HG02623 (cell line): ENCODE measurements around the gene RAB17.

Experiments used
- ATAC-seq: cut with Tn5 transposase; IDR thresholded peaks from one replicate; pipeline ENCODE4 v1.9.1; 2021; ENCODE audit warnings: moderate library complexity; ENCODE audit not compliant: unreplicated experiment

Gene RAB17, protein sequence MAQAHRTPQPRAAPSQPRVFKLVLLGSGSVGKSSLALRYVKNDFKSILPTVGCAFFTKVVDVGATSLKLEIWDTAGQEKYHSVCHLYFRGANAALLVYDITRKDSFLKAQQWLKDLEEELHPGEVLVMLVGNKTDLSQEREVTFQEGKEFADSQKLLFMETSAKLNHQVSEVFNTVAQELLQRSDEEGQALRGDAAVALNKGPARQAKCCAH

DNA sequence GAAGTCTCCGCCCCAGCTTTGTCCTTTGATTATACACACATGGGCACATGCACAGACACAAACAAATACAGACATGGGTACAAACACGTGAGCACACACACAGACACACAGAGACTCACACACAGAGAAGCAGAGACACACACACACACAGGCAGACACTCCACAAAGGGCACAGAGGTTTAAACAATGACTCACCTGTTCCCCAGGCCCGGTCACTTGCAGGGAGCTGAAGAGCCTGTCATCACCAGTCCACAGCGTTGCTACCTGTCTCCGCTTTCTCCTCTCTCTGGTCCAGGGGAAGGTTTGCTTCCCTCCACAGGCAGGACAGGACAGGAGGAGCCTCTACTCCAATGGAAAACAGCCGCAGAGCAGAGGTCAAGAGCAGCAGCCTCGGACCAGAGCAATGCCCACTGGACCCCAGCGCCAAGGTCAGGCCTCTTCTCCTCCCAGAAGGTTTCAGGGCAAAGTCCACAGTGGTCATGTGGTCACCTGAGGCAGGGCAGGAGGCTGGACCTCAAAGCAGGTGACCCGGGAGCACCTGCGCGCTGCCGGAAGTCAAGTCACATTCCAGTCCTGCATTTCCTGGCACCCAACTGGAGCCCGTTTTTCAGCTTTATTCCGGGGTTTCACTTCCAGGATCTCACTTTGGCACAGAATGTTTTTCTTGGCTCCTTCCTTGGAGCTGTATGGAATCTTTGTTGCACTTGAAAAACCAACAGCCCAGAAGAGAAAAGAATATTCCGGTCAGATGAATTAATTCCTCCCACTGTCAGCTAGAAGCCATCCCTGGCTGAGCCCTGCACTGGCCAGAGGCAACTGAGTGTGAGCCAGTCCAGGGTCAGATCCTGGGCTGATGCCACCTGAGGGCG is at the start of gene RAB17:
TSS of gene RAB17 (minus strand) at position 463 of the 869 bp plus-strand sequence. CDS start 4,580 bp downstream, outside the sequence.
- no peak for ATAC-seq

GRCh38 chr2:237639836-237640220 is 49.3 kb upstream of the RAB17 start:
- no peak for ATAC-seq

- no peak for ATAC-seq
These were observed 48.7 kb upstream of the RAB17 start for GRCh38 chr2:237639052-237639835.

DNA sequence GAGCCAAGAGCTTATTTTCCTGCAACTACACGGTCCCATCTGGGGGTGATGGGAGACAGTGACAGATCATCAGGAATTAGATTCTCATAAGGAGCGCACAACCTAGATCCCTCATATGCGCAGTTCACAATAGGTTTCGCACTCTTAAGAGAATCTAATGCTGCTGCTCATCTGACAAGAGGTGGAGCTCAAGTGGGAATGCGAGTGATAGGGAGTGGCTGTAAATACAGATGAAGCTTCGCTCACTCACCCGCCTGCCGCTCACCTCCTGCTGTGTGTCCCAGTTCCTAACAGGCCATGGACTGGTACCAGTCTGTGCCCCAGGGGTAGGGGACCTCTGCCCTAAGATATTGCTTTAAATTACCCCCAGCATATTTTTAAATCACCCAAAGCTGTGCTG is 47.6 kb upstream of the RAB17 start:
- no peak for ATAC-seq

DNA sequence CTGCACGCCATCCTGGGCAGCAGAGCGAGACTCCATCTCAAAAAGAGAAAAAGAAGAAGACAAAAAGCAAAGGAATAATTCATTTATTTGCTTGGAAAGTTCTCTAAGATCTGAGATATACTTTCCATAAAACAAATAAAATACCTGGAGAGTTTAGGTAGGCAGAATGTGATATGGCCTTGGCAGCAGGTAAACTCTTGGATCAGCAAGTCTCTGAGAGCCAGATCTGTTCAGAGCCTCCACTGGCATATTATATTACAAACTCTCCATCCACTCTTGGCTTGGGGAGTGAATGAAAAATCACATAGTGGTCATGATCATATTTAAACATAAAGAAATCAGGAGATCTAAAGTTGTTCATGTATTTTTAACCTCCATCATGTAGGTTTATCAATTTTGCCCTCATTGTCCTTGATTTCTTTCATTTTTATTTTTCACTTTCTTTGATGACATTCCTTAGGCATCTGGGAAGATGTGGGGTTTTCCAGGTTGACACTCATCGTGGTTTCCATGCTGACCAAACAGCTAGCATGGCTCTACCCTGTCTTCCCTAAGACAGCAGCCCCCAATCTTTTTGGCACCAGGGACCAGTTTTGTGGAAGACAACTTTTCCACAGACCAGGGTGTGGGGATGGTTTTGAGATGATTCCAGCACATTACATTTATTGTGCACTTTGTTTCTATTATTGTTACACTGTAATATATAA is 47.0 kb upstream of the RAB17 start:
- ATAC-seq, result no peak

DNA sequence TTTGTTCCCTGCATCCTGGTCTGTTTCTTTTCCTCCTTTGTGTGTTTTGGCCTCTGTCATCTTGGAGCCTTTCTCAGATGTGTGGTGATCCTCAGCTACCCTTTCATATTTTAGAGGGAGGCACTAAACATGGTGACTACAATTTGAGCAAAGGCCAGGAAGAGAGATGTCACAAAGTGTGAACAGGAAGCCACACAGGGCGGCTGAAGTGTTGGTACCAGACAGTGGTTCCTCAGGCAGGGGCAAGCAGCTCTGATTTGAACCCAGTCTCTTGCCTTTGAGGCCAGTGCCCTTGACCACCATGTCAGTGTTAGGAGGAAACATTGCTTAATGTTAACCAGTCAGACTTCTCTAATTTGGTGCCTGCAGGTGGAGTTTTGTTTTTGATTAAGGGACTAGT is 46.0 kb upstream of the RAB17 start:
- no peak for ATAC-seq

DNA sequence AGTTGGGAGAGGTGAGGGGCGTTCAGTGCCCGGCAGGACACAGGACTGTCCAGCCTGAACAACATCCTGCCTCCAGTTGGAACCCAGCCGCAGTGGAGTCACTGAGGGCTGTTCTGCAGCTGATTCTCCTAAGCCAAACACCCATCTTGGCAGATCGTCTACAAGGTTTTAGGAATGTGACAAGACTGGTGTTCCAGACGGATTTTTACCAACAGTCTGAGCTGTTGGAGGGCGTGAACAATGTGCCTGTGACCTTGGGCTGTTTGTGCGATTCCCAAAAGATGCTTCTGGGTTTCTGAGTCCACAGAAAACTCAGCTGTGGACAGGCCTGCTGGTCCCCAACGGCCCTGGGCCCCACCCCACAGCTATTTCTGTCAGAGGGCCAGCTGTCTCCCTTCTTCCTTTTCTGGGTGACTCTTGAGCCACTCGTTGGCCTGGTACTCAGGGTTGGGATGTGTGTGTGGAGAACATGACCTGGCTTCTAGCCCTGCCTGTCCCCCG is 42.6 kb upstream of the RAB17 start:
- ATAC-seq, result no peak

- no peak for ATAC-seq
These were observed 41.5 kb upstream of the RAB17 start for GRCh38 chr2:237631801-237632585.

- ATAC-seq, result no peak
These were observed 40.7 kb upstream of the RAB17 start for GRCh38 chr2:237631007-237631785.

DNA sequence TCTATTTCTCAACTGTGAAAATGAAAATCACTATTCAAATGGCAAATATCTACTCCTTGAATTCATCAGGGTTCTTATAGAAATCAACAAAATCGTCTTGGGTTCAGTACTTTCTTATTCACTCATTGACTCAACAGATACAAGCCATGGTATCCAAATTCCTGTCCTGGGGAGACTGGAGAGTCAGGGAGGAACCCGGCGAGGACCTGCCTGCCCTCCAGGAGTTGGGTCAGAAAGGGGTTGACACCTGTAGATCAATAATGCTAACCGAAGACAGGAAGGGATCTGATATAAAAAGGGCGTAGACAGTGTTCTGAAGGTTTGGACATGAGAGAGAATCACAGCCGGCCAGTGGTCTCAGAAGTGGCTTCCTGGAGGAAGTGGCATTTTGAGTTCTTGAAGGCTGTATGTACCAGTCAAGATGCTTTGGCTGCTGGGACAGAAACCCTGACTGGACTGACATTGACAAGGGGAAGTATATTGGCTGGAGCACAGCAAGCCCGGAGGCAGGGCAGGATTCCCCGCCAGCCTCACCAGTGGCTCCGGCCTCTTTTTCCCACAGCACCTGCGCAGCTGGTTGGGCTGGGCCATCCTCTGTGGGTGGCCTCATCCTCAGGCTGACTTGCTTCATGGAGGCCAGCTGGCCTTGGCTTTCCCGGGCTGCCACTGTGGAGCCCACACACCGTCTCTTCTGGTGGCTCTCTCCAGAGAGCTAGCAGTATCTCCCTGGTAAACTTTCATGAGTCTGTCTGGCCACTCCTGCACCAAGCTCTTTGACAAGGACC is 39.9 kb upstream of the RAB17 start:
- no peak for ATAC-seq

- no peak for ATAC-seq
These were observed 39.2 kb upstream of the RAB17 start for GRCh38 chr2:237629739-237630138.

DNA sequence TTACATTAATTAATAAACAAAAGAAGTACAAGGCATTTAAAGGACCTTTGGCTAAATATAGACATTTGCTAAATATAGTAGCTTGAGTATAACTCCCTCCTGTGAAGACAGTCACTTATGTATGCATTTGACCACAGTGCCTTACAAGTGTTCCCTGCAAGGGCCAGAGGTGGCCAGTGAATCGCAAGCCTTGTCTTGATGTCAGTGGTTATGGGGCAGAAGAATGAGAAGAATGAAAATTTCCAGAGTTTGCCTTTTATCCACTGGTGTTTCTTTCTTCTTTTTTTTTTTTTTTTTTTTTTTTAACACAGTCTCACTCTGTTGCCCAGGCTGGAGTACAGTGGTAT is 38.6 kb upstream of the RAB17 start:
- ATAC-seq, result no peak

- ATAC-seq, result no peak
These were observed 38.0 kb upstream of the RAB17 start for GRCh38 chr2:237628247-237629187.

DNA sequence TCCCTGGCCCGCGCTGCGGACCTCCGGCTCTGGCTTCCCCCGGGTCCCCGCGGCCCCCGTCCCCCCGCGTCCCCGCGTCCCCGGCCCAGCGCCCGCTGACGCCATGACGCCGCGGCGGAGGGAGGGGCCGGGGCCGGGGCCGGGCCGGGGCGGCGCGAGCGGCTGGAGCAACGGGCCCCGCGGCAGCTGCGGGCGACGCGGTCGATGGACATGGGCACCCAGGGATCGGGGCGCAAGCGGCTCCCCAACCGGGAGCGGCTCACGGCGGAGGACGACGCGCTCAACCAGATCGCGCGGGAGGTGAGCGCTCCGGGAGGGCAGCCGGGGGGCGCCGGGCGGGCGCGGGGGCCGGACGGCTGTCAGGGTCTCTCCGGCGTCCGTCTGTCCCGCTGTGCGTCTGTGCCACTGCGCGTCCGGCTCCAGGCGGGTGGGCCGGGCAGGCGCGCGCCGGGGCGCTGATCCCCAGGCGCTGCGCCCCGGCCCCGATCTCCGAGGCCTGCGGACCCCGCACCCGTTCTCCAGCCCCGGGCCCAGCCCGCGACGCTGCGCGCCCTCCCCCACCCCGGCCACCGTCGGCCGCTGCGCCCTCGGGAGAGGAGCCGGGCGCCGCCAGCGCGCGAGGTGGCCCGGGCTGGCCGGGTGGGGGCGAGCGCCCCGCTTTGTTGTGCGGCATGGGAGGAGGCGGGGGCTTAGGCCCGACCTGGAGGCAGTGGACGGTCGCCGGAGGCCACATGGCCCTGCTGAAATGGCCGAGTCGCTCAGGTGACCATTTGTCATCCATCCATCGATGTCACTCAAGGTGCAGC is 37.1 kb upstream of the RAB17 start, which contains the start of gene LRRFIP1:
TSS of gene LRRFIP1 (plus strand) at position 147 of the 806 bp plus-strand sequence. CDS start at position 205, 58 bp downstream.
- no peak for ATAC-seq

DNA sequence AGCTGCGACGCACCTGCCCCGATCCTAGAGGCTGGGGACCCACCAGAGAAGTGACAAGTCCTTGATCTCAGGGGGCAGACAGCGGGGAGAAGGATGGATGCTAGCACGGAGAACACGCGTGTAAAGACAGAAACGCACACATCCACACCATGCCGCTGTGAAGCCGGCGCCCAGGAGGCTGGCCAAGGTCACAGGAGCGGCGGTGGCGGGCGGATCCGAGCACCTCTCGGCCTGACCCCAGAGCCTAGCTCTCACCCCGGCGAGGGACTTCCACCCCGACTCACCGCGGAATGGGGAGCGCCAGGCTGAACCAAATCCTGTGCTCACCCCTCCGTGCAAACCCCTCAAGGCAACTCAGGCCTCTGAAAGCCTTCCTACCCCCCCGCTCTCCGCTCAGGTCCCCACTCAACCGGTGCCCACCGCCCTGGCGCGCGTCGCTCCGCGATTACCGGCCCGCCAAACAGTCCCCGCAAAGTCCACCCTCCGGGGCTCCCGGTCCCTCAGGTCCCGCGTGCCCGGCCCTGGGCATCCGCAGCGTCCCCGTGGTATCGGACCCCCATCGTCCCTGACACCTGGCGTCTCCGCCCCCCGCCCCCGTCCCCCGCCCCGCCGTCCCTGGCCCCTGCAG is 36.4 kb upstream of the RAB17 start:
- ATAC-seq, result no peak

DNA sequence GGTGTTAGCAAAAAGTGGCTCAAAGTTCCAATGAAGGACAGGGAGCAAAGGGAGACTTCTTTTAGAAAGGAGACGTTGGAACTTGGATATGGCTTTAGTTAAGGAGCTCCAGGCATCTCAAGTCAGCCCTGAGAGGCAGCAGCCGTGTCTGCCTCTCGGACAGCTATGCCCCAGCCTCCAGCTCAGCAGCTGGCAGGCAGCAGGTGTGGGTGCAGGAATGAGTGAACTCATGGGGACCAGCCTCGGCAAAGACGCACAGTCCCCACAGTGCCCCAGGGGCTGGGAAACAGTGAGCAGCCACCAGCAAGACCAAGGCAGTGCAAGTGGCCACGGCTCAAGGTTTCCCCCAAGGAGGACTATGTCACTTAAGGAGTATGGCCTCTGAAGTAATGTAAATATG is 35.2 kb upstream of the RAB17 start:
- no peak for ATAC-seq
